Placental epithelial cell (primary cell): Measurements from ENCODE around the gene CATSPER3. TPM values are rescaled to one million over a fixed set of nuclear protein-coding genes. Genes with fewer than 3 reads are reported as not detected.

ENCODE experiments used
- small RNA-seq: library from RNA; depleted of rRNA; stranded (forward); fragments of <200 nt; gene quantifications from one replicate; pipeline ENCODE3, GENCODE V24; 2012
- total RNA-seq: library from RNA; depleted of rRNA; stranded (reverse); fragments of >200 nt; gene quantifications from 2 replicates; pipeline ENCODE4 v1.2.3, GENCODE V29; 2012

Gene CATSPER3
- total RNA-seq: 0.54 TPM in 1 of 2 replicates, not detected in the other

GRCh38 chr5:134967607-134968006 lies at the start of gene CATSPER3:
Gene CATSPER3, plus strand, starts transcription at chr5:134967907. Its CDS starts 85 bp downstream, at chr5:134967992.

GRCh38 chr5:135033901-135034235 lies 66.2 kb downstream of the CATSPER3 start, which contains the start of gene PITX1:
Gene PITX1, minus strand, starts transcription at chr5:135034228. Its CDS starts 347 bp downstream, at chr5:135033881.

Small RNA genes within 50 kb of the gene (small RNA-seq; reads per million reads assigned to genes)
- gene MIR4461 (not detected), gene MTND3P25 (0.14 reads per million), gene MTND4LP30 (0.14 reads per million)

Other genes with a start within 250 kb of the CATSPER3 start
- gene CAMLG, start 229.4 kb upstream of the CATSPER3 start, total RNA-seq: 23.6 and 43.2 TPM in 2 replicates
- 19.2 and 28.7 TPM in 2 replicates for gene DDX46, start 209.1 kb upstream of the CATSPER3 start, total RNA-seq
- gene C5orf24, start 121.9 kb upstream of the CATSPER3 start, total RNA-seq: 31.4 and 35.5 TPM in 2 replicates
- gene TXNDC15, start 93.5 kb upstream of the CATSPER3 start, total RNA-seq: 125 and 140 TPM in 2 replicates
- gene PCBD2, start 62.8 kb upstream of the CATSPER3 start, total RNA-seq: 3.5 and 3.7 TPM in 2 replicates
- not detected in 2 replicates for gene PITX1, start 66.3 kb downstream of the CATSPER3 start, total RNA-seq